Lower leg skin (tissue), 4 donors: ENCODE measurements around the gene CA10. TPM values are rescaled to one million over a fixed set of nuclear protein-coding genes. Genes with fewer than 3 reads are reported as not detected.

Experiments
- DNase-seq, 2 donors: peaks; one replicate each; pipeline ENCODE4 v3.0.0-alpha.2; 2019; ENCODE audit warnings: low spot score in 2 of 2
- H3K4me3 ChIP-seq: fragments of 200-600 bp; sonication (generic); 2 replicates; pipeline ENCODE4 v1.5.1; 2017; ENCODE audit warnings: mild to moderate bottlenecking, low read depth; ENCODE audit not compliant: poor library complexity, severe bottlenecking
- CTCF ChIP-seq, 3 donors: fragments of 450-650 bp; IDR thresholded peaks; one replicate each; pipeline ENCODE4 v1.5.1; 2016; ENCODE audit warnings: antibody characterized with exemption in 3 of 3, mild to moderate bottlenecking in 3 of 3, moderate library complexity in 2 of 3
- POLR2A ChIP-seq, 2 donors: fragments of 450-650 bp; IDR thresholded peaks; one replicate each; pipeline ENCODE4 v1.6.1; 2016 to 2017; ENCODE audit warnings: antibody characterized with exemption in 2 of 2, mild to moderate bottlenecking in 1 of 2, moderate library complexity in 1 of 2
- WGBS, 2 donors: methylation state at CpG; one replicate each; pipeline ENCODE4 v1.1.5; 2018; 5-methylcytosine and 5-hydroxymethylcytosine counted together
- intact Hi-C: fragments of 100-400 bp; cut with DNase I; formaldehyde crosslinking; loops from one replicate; pipeline ENCODE4 v1.15.0; 2023; ENCODE audit warnings: low total_unique reads
- total RNA-seq, 4 donors: library from RNA; depleted of rRNA; stranded (reverse); fragments of >200 nt; gene quantifications; one replicate each; pipeline ENCODE4 v1.1.0, GENCODE V29; 2016

The CA10 gene
- total RNA-seq, 4 donors from 2014 or later: not detected

- 87 to 89% methylated on average over 1 of the region's 1 CpG for WGBS, 2 donors
- intact Hi-C loops: no loop called here
- no peak for TF ChIP-seq CTCF (IDR thresholded peaks at IDR 0.05)
- no peak for TF ChIP-seq POLR2A (IDR thresholded peaks at IDR 0.05)
Observed at GRCh38 chr17:52041123-52041617, 117.3 kb downstream of the CA10 start.

GRCh38 chr17:52036416-52036815, 122.1 kb downstream of the CA10 start:
- TF ChIP-seq POLR2A (IDR thresholded peaks at IDR 0.05) (no peak), CTCF (IDR thresholded peaks at IDR 0.05) (no peak)
- no peak overlapping the region for H3K4me3 ChIP-seq
- no peak for DNase-seq
- intact Hi-C loops: no loop called here

More at GRCh38 chr17:52041123-52041617, 117.3 kb downstream of the CA10 start:
- no peak for DNase-seq
- no peak overlapping the region for H3K4me3 ChIP-seq

DNA sequence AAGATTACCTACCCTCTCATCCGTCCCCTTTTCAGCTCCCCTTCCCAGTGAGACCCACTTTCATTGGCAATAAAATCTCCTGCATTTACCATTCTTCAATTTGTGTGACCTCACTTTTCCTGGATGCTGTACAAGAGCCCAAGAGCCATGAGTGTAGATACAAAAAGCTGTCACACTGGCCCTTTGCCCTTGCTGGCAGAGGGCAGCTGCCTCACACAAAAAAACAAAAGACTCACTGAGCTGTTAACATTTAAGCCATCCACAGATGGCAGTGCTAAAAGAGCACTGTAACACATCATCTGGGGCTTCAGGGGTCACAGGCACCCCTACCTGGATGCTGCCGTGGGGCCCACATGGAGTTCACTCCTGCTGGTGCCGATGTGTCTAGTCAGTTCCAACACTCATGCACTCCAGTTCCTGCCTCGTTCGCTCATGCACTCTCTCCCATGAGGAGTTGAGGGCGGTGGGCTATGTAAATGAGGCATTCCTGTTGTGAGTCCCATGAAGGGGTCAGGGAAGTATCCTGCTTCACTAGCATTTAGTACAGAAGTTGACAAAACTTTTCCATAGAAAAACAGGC, 123.1 kb downstream of the CA10 start:
- H3K4me3 ChIP-seq: no peak overlapping the region
- intact Hi-C loops: no loop called here
- no peak for DNase-seq
- 81 to 84% methylated on average over 6 of the region's 6 CpGs for WGBS, 2 donors
- no peak for TF ChIP-seq CTCF (IDR thresholded peaks at IDR 0.05)

- TF ChIP-seq POLR2A (IDR thresholded peaks at IDR 0.05) (no peak), CTCF (IDR thresholded peaks at IDR 0.05) (no peak)
- no peak overlapping the region for H3K4me3 ChIP-seq
- no peak for DNase-seq
- 62 to 64% methylated on average over 3 of the region's 3 CpGs for WGBS, 2 donors
- intact Hi-C loops: no loop called here
Observed at GRCh38 chr17:52032454-52032853, 126.1 kb downstream of the CA10 start.

DNA sequence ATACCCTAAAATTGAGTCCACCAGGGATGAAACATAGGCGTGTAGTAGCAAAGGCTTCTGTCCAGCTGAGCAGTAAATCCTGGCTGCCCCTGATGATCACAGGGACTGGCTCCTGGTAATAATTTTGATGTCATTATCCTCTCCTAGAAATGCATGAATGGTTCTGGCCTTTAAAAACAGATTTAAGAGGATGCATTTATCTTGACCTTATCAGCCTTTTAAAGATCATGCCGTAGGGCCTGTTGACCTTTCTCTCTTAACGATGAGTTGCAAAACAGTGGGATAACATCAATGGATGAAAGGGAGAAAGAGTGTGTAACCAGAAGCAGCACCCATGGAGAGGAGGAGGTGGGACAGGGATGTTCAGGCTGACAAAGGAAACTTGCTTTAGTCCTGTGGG, 128.5 kb downstream of the CA10 start:
- 57 to 73% methylated on average over 3 of the region's 3 CpGs for WGBS, 2 donors
- no peak for DNase-seq
- no peak overlapping the region for H3K4me3 ChIP-seq
- intact Hi-C loops: no loop called here
- TF ChIP-seq POLR2A (IDR thresholded peaks at IDR 0.05) (no peak), CTCF (IDR thresholded peaks at IDR 0.05) (no peak)
